MCF 10A (cell line): ENCODE results near the gene PLCL1. TPM values are rescaled to one million over a fixed set of nuclear protein-coding genes. Genes with fewer than 3 reads are reported as not detected.
A peak's percentile ranks its signal among the peaks of the same experiment; 100 is the strongest.

ENCODE experiments used
- BruUV-seq: library from RNA; stranded (reverse); fragments of 400-500 nt; replicated peaks from 2 replicates; lab custom pipeline; 2021; lab: Mats Ljungman, UMichigan
- CTCF ChIA-PET: fragments of 300-600 bp; sonication (Branson Sonifier 250); formaldehyde crosslinking; extraction: SDS; loops from one replicate; lab custom pipeline; 2021; ENCODE audit warnings: antibody characterized with exemption, inconsistent platforms; lab: Yijun Ruan, JAX
- POLR2A ChIA-PET: fragments of 300-600, 350-650 bp; sonication (Branson Sonifier 250); formaldehyde crosslinking; extraction: SDS; loops from one replicate; lab custom pipeline; 2020; ENCODE audit warnings: antibody characterized with exemption, inconsistent platforms; lab: Yijun Ruan, JAX
- DNase-seq: peaks from one replicate; pipeline ENCODE4 v3.0.0-alpha.2; 2018; ENCODE audit not compliant: unreplicated experiment
- H3K27ac Mint-ChIP-seq: one replicate; pipeline ENCODE4 v1.8.0; 2022; ENCODE audit warnings: mild to moderate bottlenecking, low read depth, mixed read lengths; ENCODE audit not compliant: unreplicated experiment
- H3K27me3 Mint-ChIP-seq: one replicate; pipeline ENCODE4 v1.8.0; 2022; ENCODE audit warnings: mixed read lengths; ENCODE audit not compliant: insufficient read depth, unreplicated experiment
- H3K36me3 Mint-ChIP-seq: one replicate; pipeline ENCODE4 v1.8.0; 2022; ENCODE audit warnings: mild to moderate bottlenecking, moderate library complexity, mixed read lengths; ENCODE audit not compliant: insufficient read depth, unreplicated experiment
- H3K4me1 Mint-ChIP-seq: one replicate; pipeline ENCODE4 v1.8.0; 2022; ENCODE audit warnings: mixed read lengths; ENCODE audit not compliant: insufficient read depth, unreplicated experiment
- H3K4me3 Mint-ChIP-seq: one replicate; pipeline ENCODE4 v1.8.0; 2022; ENCODE audit warnings: mild to moderate bottlenecking, moderate library complexity, mixed read lengths; ENCODE audit not compliant: unreplicated experiment
- H3K9me3 Mint-ChIP-seq: one replicate; pipeline ENCODE4 v1.8.0; 2022; ENCODE audit warnings: mixed read lengths; ENCODE audit not compliant: unreplicated experiment
- CTCF ChIP-seq: fragments of 200-600 bp; IDR thresholded peaks from one replicate; pipeline ENCODE4 v1.8.0; 2022; ENCODE audit warnings: antibody characterized with exemption, mild to moderate bottlenecking; ENCODE audit not compliant: unreplicated experiment
- intact Hi-C: fragments of 100-400 bp; cut with micrococcal nuclease; formaldehyde crosslinking; loops from 2 replicates; pipeline ENCODE4 v1.14.1; 2022
- total RNA-seq: library from RNA; stranded (reverse); gene quantifications from 2 replicates; pipeline ENCODE4 v1.2.3, GENCODE V29; 2022

Gene PLCL1
- total RNA-seq, 1 experiment from 2014 or later = 0.12 TPM

- Mint-ChIP-seq H3K27ac (no peak overlapping the region), H3K27me3 (no peaks in the 10 kb centered on the region), H3K9me3 (no peaks in the 10 kb centered on the region), H3K36me3 (no peaks in the 10 kb centered on the region), H3K4me1 (peaks cover 11% of the 10 kb centered on the region), H3K4me3 (no peak overlapping the region)
- POLR2A ChIA-PET = interaction anchor here (0.8 to 1.2 kb wide), 2 partner anchors 10 to 35 kb away, joined by 3 to 4 read pairs; no protein-coding TSS in a partner anchor
- BruUV-seq = no TSS peak
- no peak for DNase-seq
- TF ChIP-seq CTCF = no peak
- CTCF ChIA-PET = interaction anchor here (0.9 kb wide), 1 partner anchor 13 kb away, joined by 3 read pairs; no protein-coding TSS in a partner anchor
- intact Hi-C loops = no loop called here
These were observed 294.0 kb downstream of the PLCL1 start for GRCh38 chr2:198098386-198098785.

- TF ChIP-seq CTCF = no peak
- POLR2A ChIA-PET = interaction anchor here (0.6 to 1.5 kb wide), 4 partner anchors 9 to 289 kb away, joined by 3 to 4 read pairs (median 3); no protein-coding TSS in a partner anchor
- H3K4me1 Mint-ChIP-seq = peaks cover 11% of the 10 kb centered on the region
These were observed 294.5 kb downstream of the PLCL1 start for GRCh38 chr2:198098918-198099317.

GRCh38 chr2:198100346-198100745 is 296.0 kb downstream of the PLCL1 start:
- H3K27me3 Mint-ChIP-seq = no peaks in the 10 kb centered on the region
- H3K9me3 Mint-ChIP-seq = no peaks in the 10 kb centered on the region
- H3K4me1 Mint-ChIP-seq = peaks cover 11% of the 10 kb centered on the region
- ChIA-PET CTCF (interaction anchor here (1.7 kb wide), 1 partner anchor 287 kb away, joined by 4 read pairs; no protein-coding TSS in a partner anchor), POLR2A (interaction anchor here (1.5 kb wide), 1 partner anchor 15 kb away, joined by 3 read pairs; no protein-coding TSS in a partner anchor)
- no TSS peak for BruUV-seq
- H3K36me3 Mint-ChIP-seq = no peaks in the 10 kb centered on the region
- no peak for TF ChIP-seq CTCF
- DNase-seq = peak; percentile 30
- intact Hi-C loops = no loop called here
- no peak overlapping the region for H3K4me3 Mint-ChIP-seq
- peak overlapping the region; percentile 14 for H3K27ac Mint-ChIP-seq

More at GRCh38 chr2:198098918-198099317, 294.5 kb downstream of the PLCL1 start:
- H3K27me3 Mint-ChIP-seq = no peaks in the 10 kb centered on the region
- H3K36me3 Mint-ChIP-seq = no peaks in the 10 kb centered on the region
- no peak overlapping the region for H3K27ac Mint-ChIP-seq
- intact Hi-C loops = no loop called here
- DNase-seq = peak; percentile 9
- CTCF ChIA-PET = interaction anchor here (0.9 kb wide), 1 partner anchor 13 kb away, joined by 3 read pairs; no protein-coding TSS in a partner anchor
- BruUV-seq = no TSS peak
- H3K9me3 Mint-ChIP-seq = no peaks in the 10 kb centered on the region
- H3K4me3 Mint-ChIP-seq = no peak overlapping the region

- Mint-ChIP-seq H3K4me3 (no peak overlapping the region), H3K9me3 (no peaks in the 10 kb centered on the region), H3K4me1 (peaks cover 11% of the 10 kb centered on the region), H3K27me3 (no peaks in the 10 kb centered on the region), H3K27ac (no peak overlapping the region), H3K36me3 (no peaks in the 10 kb centered on the region)
- intact Hi-C loops = no loop called here
- POLR2A ChIA-PET = no interaction called here
- no peak for TF ChIP-seq CTCF
- CTCF ChIA-PET = interaction anchor here (0.6 to 2.1 kb wide), 5 partner anchors 15 to 289 kb away, joined by 3 to 11 read pairs (median 3); no protein-coding TSS in a partner anchor
- no TSS peak for BruUV-seq
- no peak for DNase-seq
These were observed 297.3 kb downstream of the PLCL1 start for GRCh38 chr2:198101688-198102087.
